Superior temporal gyrus (tissue), 1 donor: Measurements from ENCODE around the gene TRIM63.

Source experiments
- DNase-seq: peaks from one replicate; pipeline ENCODE4 v3.0.0-alpha.2; 2016; ENCODE audit errors: extremely low spot score

Gene TRIM63

GRCh38 chr1:26057189-26057588 is 10.2 kb downstream of the TRIM63 start:
- DNase-seq, result no peak

- no peak for DNase-seq
Measured at GRCh38 chr1:26055041-26055440, 12.4 kb downstream of the TRIM63 start.

GRCh38 chr1:26053718-26054560 is 13.5 kb downstream of the TRIM63 start:
- DNase-seq, result no peak

GRCh38 chr1:26050248-26050640 is 17.2 kb downstream of the TRIM63 start:
- DNase-seq, result no peak

- no peak for DNase-seq
Measured at GRCh38 chr1:26049531-26050247, 17.7 kb downstream of the TRIM63 start.

- DNase-seq, result no peak
Measured at GRCh38 chr1:26047278-26047874, 20.1 kb downstream of the TRIM63 start.

GRCh38 chr1:26046246-26047095 is 21.0 kb downstream of the TRIM63 start:
- DNase-seq, result no peak

- no peak for DNase-seq
Measured at GRCh38 chr1:26045722-26046245, 21.6 kb downstream of the TRIM63 start, which contains the start of gene SLC30A2. Gene SLC30A2 (minus strand): TSS chr1:26046118. CDS start chr1:26045896, 222 bp downstream.

- DNase-seq, result no peak
Measured at GRCh38 chr1:26044971-26045721, 22.3 kb downstream of the TRIM63 start.

- no peak for DNase-seq
Measured at GRCh38 chr1:26044414-26044813, 23.0 kb downstream of the TRIM63 start.

- DNase-seq, result no peak
Measured at GRCh38 chr1:26043765-26044164, 23.7 kb downstream of the TRIM63 start.

GRCh38 chr1:26041978-26042377 is 25.5 kb downstream of the TRIM63 start:
- no peak for DNase-seq

- no peak for DNase-seq
Measured at GRCh38 chr1:26041401-26041800, 26.0 kb downstream of the TRIM63 start.

- DNase-seq, result no peak
Measured at GRCh38 chr1:26038904-26039303, 28.5 kb downstream of the TRIM63 start.

- no peak for DNase-seq
Measured at GRCh38 chr1:26038477-26038876, 29.0 kb downstream of the TRIM63 start.

GRCh38 chr1:26037904-26038303 is 29.5 kb downstream of the TRIM63 start:
- DNase-seq, result no peak

- DNase-seq, result no peak
Measured at GRCh38 chr1:26036756-26037281, 30.6 kb downstream of the TRIM63 start.

- DNase-seq, result peak; percentile 87
Measured at GRCh38 chr1:26035959-26036755, 31.3 kb downstream of the TRIM63 start.

- DNase-seq, result peak; percentile 95
Measured at GRCh38 chr1:26035203-26035958, 32.0 kb downstream of the TRIM63 start.
